ENCODE data around the gene MARCHF10. TPM values are rescaled to one million over a fixed set of nuclear protein-coding genes. Genes with fewer than 3 reads are reported as not detected.

MARCHF10 gene
- total and polyA plus RNA-seq, 2 experiments from 2014 or later, result 1.8 to 2.1 TPM

GRCh38 chr17:62717889-62718288, 90.2 kb downstream of the MARCHF10 start:
- peak overlapping the region; percentile 46 for H3K4me2 ChIP-seq (ENCODE audit: unreplicated experiment)
- WGBS, 2 experiments (ENCODE audit: low coverage in 1 of 2, low lambda C conversion rate in 2 of 2, missing lambda C conversion rate in 2 of 2), result 88 to 90% methylated on average over 8 of the region's 8 CpGs
- in situ Hi-C loops (cut with MboI), result no loop called here

GRCh38 chr17:62717589-62717855, 90.6 kb downstream of the MARCHF10 start:
- no peaks in the 10 kb centered on the region for H3K79me2 ChIP-seq (ENCODE audit: insufficient read depth)
- H3K4me2 ChIP-seq (ENCODE audit: unreplicated experiment), result no peak overlapping the region
- H3K36me3 ChIP-seq (ENCODE audit: low read depth), result no peaks in the 10 kb centered on the region
- in situ Hi-C loops (cut with MboI), result no loop called here
- H4K20me1 ChIP-seq (ENCODE audit: insufficient read depth), result no peaks in the 10 kb centered on the region
- no peak overlapping the region for H3K27ac ChIP-seq
- peaks cover 28% of the 10 kb centered on the region for H3F3A ChIP-seq (ENCODE audit: insufficient read depth)
- TF ChIP-seq EZH2phosphoT487 (IDR thresholded peaks at IDR 0.05; ENCODE audit: insufficient read depth, low read depth) (no peak), EZH2 (IDR thresholded peaks at IDR 0.05; ENCODE audit: insufficient read depth, poor library complexity, severe bottlenecking) (no peak)
- no peaks in the 10 kb centered on the region for H3K27me3 ChIP-seq (replicated peaks; ENCODE audit: insufficient read depth)
- no peak overlapping the region for H2AFZ ChIP-seq
- H3K9me3 ChIP-seq (ENCODE audit: low read depth), result no peaks in the 10 kb centered on the region
- H3K9ac ChIP-seq, result no peak overlapping the region
- no peak overlapping the region for H3K4me3 ChIP-seq
- no peaks in the 10 kb centered on the region for H3K9me2 ChIP-seq (ENCODE audit: insufficient read depth)
- H3K4me1 ChIP-seq (ENCODE audit: insufficient read depth), result peaks cover 29% of the 10 kb centered on the region
- 96 to 97% methylated on average over 6 of the region's 6 CpGs for WGBS, 2 experiments (ENCODE audit: low coverage in 1 of 2, low lambda C conversion rate in 2 of 2, missing lambda C conversion rate in 2 of 2)
- no peak for DNase-seq

More at GRCh38 chr17:62717889-62718288, 90.2 kb downstream of the MARCHF10 start:
- Histone ChIP-seq H3K4me1 (ENCODE audit: insufficient read depth) (peaks cover 29% of the 10 kb centered on the region), H3K36me3 (ENCODE audit: low read depth) (no peaks in the 10 kb centered on the region), H3K9me2 (ENCODE audit: insufficient read depth) (no peaks in the 10 kb centered on the region), H3K9me3 (ENCODE audit: low read depth) (no peaks in the 10 kb centered on the region), H3K27ac (no peak overlapping the region), H3K79me2 (ENCODE audit: insufficient read depth) (no peaks in the 10 kb centered on the region), H3F3A (ENCODE audit: insufficient read depth) (peaks cover 28% of the 10 kb centered on the region), H3K9ac (no peak overlapping the region), H4K20me1 (ENCODE audit: insufficient read depth) (no peaks in the 10 kb centered on the region), H2AFZ (no peak overlapping the region), H3K4me3 (no peak overlapping the region), H3K27me3 (replicated peaks; ENCODE audit: insufficient read depth) (no peaks in the 10 kb centered on the region)
- no peak for DNase-seq
- TF ChIP-seq EZH2 (IDR thresholded peaks at IDR 0.05; ENCODE audit: insufficient read depth, poor library complexity, severe bottlenecking) (no peak), EZH2phosphoT487 (IDR thresholded peaks at IDR 0.05; ENCODE audit: insufficient read depth, low read depth) (no peak)

GRCh38 chr17:62716834-62717588, 91.1 kb downstream of the MARCHF10 start:
- Histone ChIP-seq H3K27me3 (replicated peaks; ENCODE audit: insufficient read depth) (no peaks in the 10 kb centered on the region), H2AFZ (no peak overlapping the region), H3K9me2 (ENCODE audit: insufficient read depth) (no peaks in the 10 kb centered on the region), H3K36me3 (ENCODE audit: low read depth) (no peaks in the 10 kb centered on the region), H3K4me2 (ENCODE audit: unreplicated experiment) (no peak overlapping the region), H3K79me2 (ENCODE audit: insufficient read depth) (no peaks in the 10 kb centered on the region), H3K4me3 (no peak overlapping the region), H3K9me3 (ENCODE audit: low read depth) (no peaks in the 10 kb centered on the region), H3F3A (ENCODE audit: insufficient read depth) (peaks cover 28% of the 10 kb centered on the region), H4K20me1 (ENCODE audit: insufficient read depth) (no peaks in the 10 kb centered on the region), H3K9ac (no peak overlapping the region), H3K4me1 (ENCODE audit: insufficient read depth) (peaks cover 29% of the 10 kb centered on the region), H3K27ac (no peak overlapping the region)
- DNase-seq, result no peak
- in situ Hi-C loops (cut with MboI), result no loop called here
- TF ChIP-seq EZH2phosphoT487 (IDR thresholded peaks at IDR 0.05; ENCODE audit: insufficient read depth, low read depth), result no peak
- no peak for TF ChIP-seq EZH2 (IDR thresholded peaks at IDR 0.05; ENCODE audit: insufficient read depth, poor library complexity, severe bottlenecking)
- 86% methylated on average over 23 of the region's 23 CpGs for WGBS, 2 experiments (ENCODE audit: low coverage in 1 of 2, low lambda C conversion rate in 2 of 2, missing lambda C conversion rate in 2 of 2)

GRCh38 chr17:62715882-62716390, 92.2 kb downstream of the MARCHF10 start:
- H3K4me3 ChIP-seq, result no peak overlapping the region
- no peaks in the 10 kb centered on the region for H4K20me1 ChIP-seq (ENCODE audit: insufficient read depth)
- no peaks in the 10 kb centered on the region for H3K79me2 ChIP-seq (ENCODE audit: insufficient read depth)
- peaks cover 29% of the 10 kb centered on the region for H3K4me1 ChIP-seq (ENCODE audit: insufficient read depth)
- in situ Hi-C loops (cut with MboI), result no loop called here
- DNase-seq, result no peak
- WGBS, 2 experiments (ENCODE audit: low coverage in 1 of 2, low lambda C conversion rate in 2 of 2, missing lambda C conversion rate in 2 of 2), result 97% methylated on average over 18 of the region's 18 CpGs
- no peak overlapping the region for H2AFZ ChIP-seq
- no peak for TF ChIP-seq EZH2phosphoT487 (IDR thresholded peaks at IDR 0.05; ENCODE audit: insufficient read depth, low read depth)
- TF ChIP-seq EZH2 (IDR thresholded peaks at IDR 0.05; ENCODE audit: insufficient read depth, poor library complexity, severe bottlenecking), result no peak
- H3K9ac ChIP-seq, result no peak overlapping the region
- H3K4me2 ChIP-seq (ENCODE audit: unreplicated experiment), result no peak overlapping the region
- H3F3A ChIP-seq (ENCODE audit: insufficient read depth), result peaks cover 28% of the 10 kb centered on the region
- H3K9me3 ChIP-seq (ENCODE audit: low read depth), result no peaks in the 10 kb centered on the region
- no peaks in the 10 kb centered on the region for H3K36me3 ChIP-seq (ENCODE audit: low read depth)
- no peaks in the 10 kb centered on the region for H3K9me2 ChIP-seq (ENCODE audit: insufficient read depth)
- no peak overlapping the region for H3K27ac ChIP-seq
- H3K27me3 ChIP-seq (replicated peaks; ENCODE audit: insufficient read depth), result no peaks in the 10 kb centered on the region
